Testis (tissue), 3 donors: ENCODE data around the gene TIMM17B. TPM values are rescaled to one million over a fixed set of nuclear protein-coding genes. Genes with fewer than 3 reads are reported as not detected.
A peak's percentile ranks its signal among the peaks of the same experiment; 100 is the strongest.
"Not testable (repeated sequence)": the region's sequence is repeated elsewhere in the genome, so short reads cannot be mapped to it uniquely, and the experiment has no call there.

Source experiments
- DNase-seq: peaks from one replicate; pipeline ENCODE4 v3.0.0-alpha.2; 2019
- H3K27ac ChIP-seq, 2 donors: fragments of 200-600 bp; sonication (generic); one replicate each; pipeline ENCODE4 v1.5.1; 2019
- H3K27me3 ChIP-seq: fragments of 200-600 bp; sonication (generic); one replicate; pipeline ENCODE4 v1.5.1; 2019
- H3K36me3 ChIP-seq: fragments of 200-600 bp; sonication (generic); one replicate; pipeline ENCODE4 v1.5.1; 2017; ENCODE audit warnings: low read depth; ENCODE audit errors: missing control alignments
- H3K4me1 ChIP-seq: fragments of 200-600 bp; sonication (generic); one replicate; pipeline ENCODE4 v1.5.1; 2019
- H3K4me3 ChIP-seq, 2 donors: fragments of 200-600 bp; sonication (generic); one replicate each; pipeline ENCODE4 v1.5.1; 2017 to 2019
- H3K9me3 ChIP-seq: fragments of 200-600 bp; sonication (generic); one replicate; pipeline ENCODE4 v1.5.1; 2017
- POLR2A ChIP-seq: fragments of 450-650 bp; IDR thresholded peaks from one replicate; pipeline ENCODE4 v1.6.1; 2017; ENCODE audit warnings: antibody characterized with exemption, mild to moderate bottlenecking, moderate library complexity
- WGBS, 2 donors: methylation state at CpG; one replicate each; pipeline ENCODE4 v1.1.5; 2018; 5-methylcytosine and 5-hydroxymethylcytosine counted together
- intact Hi-C: fragments of 100-400 bp; cut with DNase I; formaldehyde crosslinking; loops from one replicate; pipeline ENCODE4 v1.15.1; 2023; ENCODE audit warnings: low total_unique reads
- polyA plus RNA-seq: library from polyadenylated mRNA; stranded (reverse); fragments of 350-450 nt; fragmentation: Illumina TruSeq; extraction: RNeasy Lipid Tissue Mini Kit (QIAGEN cat#74804); gene quantifications from one replicate; pipeline ENCODE4 v1.2.3, GENCODE V29; 2014; ENCODE audit warnings: low read depth, low replicate concordance; ENCODE audit not compliant: insufficient read depth
- total RNA-seq, 2 donors: library from RNA; depleted of rRNA; stranded (reverse); fragments of >200 nt; gene quantifications; one replicate each; pipeline ENCODE4 v1.2.3, GENCODE V29; 2016
- TF ChIP-seq, protein P1 (sequence below), 3 experiments: fragments of 450-650 bp in 2 of 3; fragments of 200-600 bp in 1 of 3; sonication (generic) in 1 of 3; IDR thresholded peaks; one replicate each; pipeline ENCODE4 v1.5.1; 2016 to 2019; ENCODE audit warnings: antibody characterized with exemption in 3 of 3, mild to moderate bottlenecking in 2 of 3, moderate library complexity in 1 of 3

The TIMM17B gene
- total and polyA plus RNA-seq, 3 donors from 2014 or later = 32.9 to 53.2 (median 41.2) TPM

DNA sequence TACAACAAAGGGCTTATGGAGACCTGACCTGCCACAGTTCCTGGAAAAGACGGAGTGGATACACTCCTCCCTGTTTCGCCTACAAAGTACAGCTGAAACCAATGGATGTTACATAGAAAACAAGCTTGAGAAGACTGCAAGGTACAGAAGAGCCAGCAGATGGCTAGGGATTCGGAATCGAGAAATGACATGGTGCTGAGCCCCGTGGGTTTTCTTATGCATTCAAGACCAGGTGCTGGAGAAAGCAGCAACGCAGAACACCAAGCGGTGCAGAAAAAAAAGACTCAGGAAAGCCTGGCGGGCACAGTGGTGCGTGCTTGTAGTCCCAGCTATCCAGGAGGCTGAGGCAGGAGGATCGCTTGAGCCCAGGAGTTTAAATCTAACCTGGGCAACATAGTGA is 13.8 kb downstream of the TIMM17B start:
- TF ChIP-seq, protein P1, sequence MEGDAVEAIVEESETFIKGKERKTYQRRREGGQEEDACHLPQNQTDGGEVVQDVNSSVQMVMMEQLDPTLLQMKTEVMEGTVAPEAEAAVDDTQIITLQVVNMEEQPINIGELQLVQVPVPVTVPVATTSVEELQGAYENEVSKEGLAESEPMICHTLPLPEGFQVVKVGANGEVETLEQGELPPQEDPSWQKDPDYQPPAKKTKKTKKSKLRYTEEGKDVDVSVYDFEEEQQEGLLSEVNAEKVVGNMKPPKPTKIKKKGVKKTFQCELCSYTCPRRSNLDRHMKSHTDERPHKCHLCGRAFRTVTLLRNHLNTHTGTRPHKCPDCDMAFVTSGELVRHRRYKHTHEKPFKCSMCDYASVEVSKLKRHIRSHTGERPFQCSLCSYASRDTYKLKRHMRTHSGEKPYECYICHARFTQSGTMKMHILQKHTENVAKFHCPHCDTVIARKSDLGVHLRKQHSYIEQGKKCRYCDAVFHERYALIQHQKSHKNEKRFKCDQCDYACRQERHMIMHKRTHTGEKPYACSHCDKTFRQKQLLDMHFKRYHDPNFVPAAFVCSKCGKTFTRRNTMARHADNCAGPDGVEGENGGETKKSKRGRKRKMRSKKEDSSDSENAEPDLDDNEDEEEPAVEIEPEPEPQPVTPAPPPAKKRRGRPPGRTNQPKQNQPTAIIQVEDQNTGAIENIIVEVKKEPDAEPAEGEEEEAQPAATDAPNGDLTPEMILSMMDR (IDR thresholded peaks at IDR 0.05) = no peak
- no peak for TF ChIP-seq POLR2A
- Histone ChIP-seq H3K36me3 (no peaks in the 10 kb centered on the region), H3K4me3 (no peak overlapping the region), H3K27me3 (no peaks in the 10 kb centered on the region), H3K9me3 (no peaks in the 10 kb centered on the region), H3K27ac (no peak overlapping the region), H3K4me1 (no peaks in the 10 kb centered on the region)
- DNase-seq = no peak
- WGBS, 2 donors = 73 to 76% methylated on average over 9 to 10 of the region's 10 CpGs
- intact Hi-C loops = no loop called here

DNA sequence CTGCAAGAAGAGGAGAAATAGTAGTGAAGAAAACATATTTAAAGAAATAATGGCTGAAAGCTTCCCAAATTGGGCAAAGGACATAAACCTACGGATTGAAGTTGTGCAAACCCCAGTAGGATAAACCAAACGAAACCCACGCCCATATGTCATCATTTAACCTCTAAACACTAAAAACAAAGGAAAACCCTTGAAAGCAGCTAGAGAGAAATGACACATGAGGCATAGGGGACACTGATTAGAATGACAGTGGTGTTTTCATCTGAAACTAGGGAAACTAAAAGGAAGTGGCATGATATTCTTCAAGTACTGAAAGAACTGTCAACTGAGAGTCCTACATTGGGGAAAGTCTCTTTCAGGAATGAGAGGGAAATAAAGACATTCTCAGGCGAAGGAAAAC is 20.6 kb downstream of the TIMM17B start:
- H3K9me3 ChIP-seq, H3K27ac ChIP-seq, DNase-seq, H3K27me3 ChIP-seq, intact Hi-C loops, H3K36me3 ChIP-seq, H3K4me1 ChIP-seq, H3K4me3 ChIP-seq: not testable (repeated sequence)
- WGBS, 2 donors = 62 to 80% methylated on average over 3 to 4 of the region's 4 CpGs

DNA sequence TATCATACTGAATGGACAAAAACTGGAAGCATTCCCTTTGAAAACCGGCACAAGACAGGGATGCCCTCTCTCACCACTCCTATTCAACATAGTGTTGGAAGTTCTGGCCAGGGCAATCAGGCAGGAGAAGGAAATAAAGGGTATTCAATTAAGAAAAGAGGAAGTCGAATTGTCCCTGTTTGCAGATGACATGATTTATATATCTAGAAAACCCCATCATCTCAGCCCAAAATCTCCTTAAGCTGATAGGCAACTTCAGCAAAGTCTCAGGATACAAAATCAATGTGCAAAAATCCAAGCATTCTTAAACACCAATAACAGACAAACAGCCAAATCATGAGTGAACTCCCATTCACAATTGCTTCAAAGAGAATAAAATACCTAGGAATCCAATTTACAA is 25.6 kb downstream of the TIMM17B start:
- H3K27me3 ChIP-seq, H3K4me3 ChIP-seq, H3K4me1 ChIP-seq, H3K9me3 ChIP-seq, H3K36me3 ChIP-seq, H3K27ac ChIP-seq, intact Hi-C loops, DNase-seq: not testable (repeated sequence)
- WGBS, 2 donors = 80 to 100% methylated on average over 1 of the region's 2 CpGs

DNA sequence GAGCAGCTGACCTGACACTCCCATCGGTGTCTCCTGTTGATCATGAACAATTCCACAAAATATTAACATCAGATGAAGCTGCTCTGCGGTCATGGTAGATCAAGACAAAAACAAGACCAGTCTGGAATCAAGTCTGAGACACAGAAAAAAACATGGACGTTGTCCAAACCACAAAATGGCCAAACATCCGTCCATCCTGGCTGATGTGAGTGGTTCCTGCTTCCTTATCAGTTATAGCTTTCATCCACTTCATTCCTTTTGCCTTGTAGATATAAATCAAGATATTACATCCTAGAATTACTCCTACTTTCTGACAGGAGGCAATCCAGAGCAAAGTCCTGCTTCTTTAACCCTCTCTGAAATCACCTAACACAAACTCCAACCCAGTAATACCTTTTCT is 33.4 kb downstream of the TIMM17B start:
- Histone ChIP-seq H3K4me3 (no peak overlapping the region), H3K9me3 (no peaks in the 10 kb centered on the region), H3K36me3 (no peaks in the 10 kb centered on the region), H3K27ac (no peak overlapping the region), H3K4me1 (no peaks in the 10 kb centered on the region), H3K27me3 (no peaks in the 10 kb centered on the region)
- intact Hi-C loops = no loop called here
- DNase-seq = no peak
- WGBS, 2 donors = 57 to 63% methylated on average over 4 of the region's 4 CpGs
- TF ChIP-seq POLR2A = no peak
- TF ChIP-seq, protein P1 (IDR thresholded peaks at IDR 0.05) = no peak

DNA sequence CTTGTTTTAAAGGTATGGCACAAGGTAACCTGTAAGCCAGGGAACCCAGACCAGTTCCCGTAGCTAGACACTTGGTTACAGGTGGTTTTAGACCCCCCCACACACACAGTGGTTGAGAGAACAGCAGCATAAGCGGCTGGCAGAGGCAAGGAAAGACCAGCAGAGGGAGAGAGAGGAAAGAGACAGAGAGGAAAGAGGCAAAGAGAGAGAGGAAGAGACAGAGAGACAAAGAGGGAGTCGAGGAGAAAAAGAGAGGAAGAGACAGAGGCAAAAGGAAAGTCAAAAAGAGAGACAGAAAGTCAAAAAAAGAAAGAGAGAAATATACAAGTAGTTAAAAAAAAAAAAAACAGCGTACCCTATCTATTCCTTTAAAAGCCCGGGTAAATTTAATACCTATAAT is 42.7 kb downstream of the TIMM17B start:
- Histone ChIP-seq H3K36me3 (no peaks in the 10 kb centered on the region), H3K4me1 (no peaks in the 10 kb centered on the region), H3K27ac (no peak overlapping the region), H3K9me3 (no peaks in the 10 kb centered on the region), H3K4me3 (no peak overlapping the region), H3K27me3 (no peaks in the 10 kb centered on the region)
- 53 to 55% methylated on average over 5 of the region's 5 CpGs for WGBS, 2 donors
- TF ChIP-seq, protein P1 (IDR thresholded peaks at IDR 0.05) = no peak
- no peak for TF ChIP-seq POLR2A
- intact Hi-C loops = no loop called here
- peak; percentile 14 for DNase-seq

DNA sequence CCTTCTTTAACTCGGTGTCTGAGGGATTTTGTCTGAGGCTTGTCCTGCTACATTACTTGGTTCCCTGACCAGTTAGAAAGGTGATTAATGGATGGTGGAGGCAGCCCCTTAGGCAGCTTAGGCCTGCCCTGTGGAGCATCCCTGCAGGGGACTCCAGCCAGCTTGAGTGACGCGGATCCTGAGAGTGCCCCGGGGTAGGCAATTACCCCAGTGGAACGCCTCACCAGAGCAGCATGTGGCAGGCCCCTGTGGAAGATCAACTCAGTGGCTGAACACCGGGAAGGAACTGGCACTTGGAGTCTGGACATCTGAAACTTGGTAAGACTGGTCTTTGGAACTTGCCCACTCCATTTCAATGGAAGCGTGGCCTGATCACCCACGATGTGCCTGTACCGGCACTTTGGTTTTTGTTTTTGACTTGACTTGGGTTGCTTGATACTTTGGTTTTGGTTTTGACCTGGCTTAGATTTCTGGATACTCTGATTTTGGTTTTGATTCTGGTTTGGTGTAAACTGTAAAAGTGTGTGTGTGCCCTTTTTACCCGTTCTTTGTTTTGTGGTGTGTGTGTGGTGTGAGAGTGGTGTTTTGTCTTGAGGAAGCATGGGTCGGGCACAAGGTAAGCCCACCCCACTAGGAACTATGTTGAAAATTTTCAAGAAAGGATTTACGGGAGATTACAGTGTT is 43.3 kb downstream of the TIMM17B start:
- WGBS, 2 donors = 80 to 90% methylated on average over 5 to 12 of the region's 12 CpGs
- H3K4me3 ChIP-seq, intact Hi-C loops, H3K9me3 ChIP-seq, H3K36me3 ChIP-seq, DNase-seq, H3K27me3 ChIP-seq, H3K27ac ChIP-seq, H3K4me1 ChIP-seq: not testable (repeated sequence)

DNA sequence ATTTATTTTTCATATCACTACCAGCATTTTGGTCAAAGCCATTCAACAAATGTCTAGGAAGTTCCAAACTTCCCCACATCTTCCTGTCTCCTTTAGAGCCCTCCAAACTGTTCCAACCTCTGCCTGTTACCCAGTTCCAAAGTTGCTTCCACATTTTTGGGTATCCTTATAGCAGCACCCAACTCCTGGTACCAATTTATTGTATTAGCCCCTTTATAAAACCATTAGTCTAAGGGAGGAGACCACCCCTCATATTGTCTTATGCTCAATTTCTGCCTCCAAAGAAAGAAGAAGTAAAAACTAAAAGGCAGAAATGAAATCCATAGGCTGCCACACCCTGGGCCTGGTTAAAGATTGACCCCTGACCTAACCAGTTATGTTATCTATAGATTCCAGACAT is 44.1 kb downstream of the TIMM17B start:
- intact Hi-C loops = not testable (repeated sequence)

More for the DNA sequence above, 44.1 kb downstream of the TIMM17B start:
- H3K27ac ChIP-seq, H3K4me3 ChIP-seq, H3K36me3 ChIP-seq, H3K4me1 ChIP-seq, H3K9me3 ChIP-seq, H3K27me3 ChIP-seq, DNase-seq: not testable (repeated sequence)
